GM21390 (cell line): ENCODE data around the gene PHF24.

Experiments used
- ATAC-seq: cut with Tn5 transposase; IDR thresholded peaks from one replicate; pipeline ENCODE4 v1.9.1; 2021; ENCODE audit not compliant: unreplicated experiment

Gene PHF24

GRCh38 chr9:34982361-34982760, 24.3 kb downstream of the PHF24 start:
- ATAC-seq = no peak

- ATAC-seq = peak; percentile 49
Measured at GRCh38 chr9:34983209-34983608, 25.1 kb downstream of the PHF24 start.

- no peak for ATAC-seq
Measured at GRCh38 chr9:34984049-34984448, 26.0 kb downstream of the PHF24 start.

DNA sequence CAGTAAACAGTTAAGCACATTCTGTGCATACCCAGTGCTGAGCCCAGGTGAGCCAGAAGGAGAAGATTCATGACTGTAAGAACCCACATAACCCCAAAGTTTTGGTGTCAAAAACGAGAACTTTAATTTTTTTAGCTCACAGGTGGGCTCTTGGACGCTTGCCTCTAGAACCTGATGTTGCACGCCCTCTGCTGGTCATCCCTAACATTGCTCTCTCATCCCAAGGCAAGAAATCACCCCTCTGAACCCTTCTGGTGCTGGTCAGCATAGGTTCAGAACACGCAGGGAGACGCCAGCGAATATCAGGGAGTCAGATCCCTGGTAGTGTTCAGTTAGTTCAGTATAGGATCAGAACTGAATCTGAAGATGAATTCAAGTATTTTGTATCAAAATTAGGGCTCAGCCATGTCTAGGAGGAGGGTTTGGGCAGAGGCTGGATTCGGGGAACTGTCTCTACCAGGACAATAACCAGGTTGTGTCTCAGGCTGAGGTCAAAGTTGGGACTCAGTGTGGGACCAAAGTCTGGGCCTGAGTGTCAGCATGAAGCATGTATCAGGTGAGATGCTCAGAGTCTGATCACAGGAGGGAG, 27.3 kb downstream of the PHF24 start:
- ATAC-seq = no peak

GRCh38 chr9:34986540-34987047, 28.5 kb downstream of the PHF24 start:
- ATAC-seq = no peak

- ATAC-seq = no peak
Measured at GRCh38 chr9:34987160-34987901, 29.2 kb downstream of the PHF24 start.

GRCh38 chr9:34988218-34989002, 30.3 kb downstream of the PHF24 start:
- ATAC-seq = no peak

GRCh38 chr9:34989003-34989945, 31.2 kb downstream of the PHF24 start, which contains the start of gene DNAJB5:
DNAJB5 (plus strand) TSS chr9:34989745; CDS start chr9:34990631, 886 bp downstream.
- peak; percentile 81 for ATAC-seq

DNA sequence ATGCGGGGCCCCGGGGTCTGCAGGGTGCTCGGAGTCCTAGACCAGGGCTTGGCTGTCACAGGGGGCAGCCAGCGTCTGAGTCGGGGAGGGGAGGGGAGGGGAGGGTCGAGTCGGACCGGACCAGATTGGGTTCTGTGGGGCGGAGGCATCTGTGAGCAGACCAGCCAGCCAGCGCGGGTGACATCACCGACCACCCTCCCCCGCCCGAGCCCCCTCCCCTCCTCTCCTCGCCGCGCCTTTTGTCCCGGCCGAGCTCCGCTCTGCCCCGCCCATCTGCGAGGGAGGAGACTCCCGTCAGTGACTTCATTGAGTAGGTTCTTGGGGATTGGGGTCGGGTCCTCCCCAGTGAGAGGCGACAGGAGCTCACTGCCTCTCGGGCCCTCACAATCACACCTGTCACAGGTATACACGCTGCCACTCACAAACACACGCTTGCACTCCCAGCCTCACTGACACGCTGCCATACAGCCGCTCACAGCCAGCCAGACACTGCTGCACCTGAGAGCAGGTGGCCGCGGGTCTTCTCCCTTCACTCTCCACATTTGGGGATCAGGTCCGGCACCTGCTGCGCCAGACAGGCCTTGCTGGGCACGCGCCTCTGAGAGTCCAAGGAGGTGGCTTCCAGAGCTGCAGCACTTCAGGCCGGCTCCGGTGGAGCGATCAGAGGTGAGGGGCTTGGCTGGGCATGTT, 32.0 kb downstream of the PHF24 start:
- ATAC-seq = no peak

DNA sequence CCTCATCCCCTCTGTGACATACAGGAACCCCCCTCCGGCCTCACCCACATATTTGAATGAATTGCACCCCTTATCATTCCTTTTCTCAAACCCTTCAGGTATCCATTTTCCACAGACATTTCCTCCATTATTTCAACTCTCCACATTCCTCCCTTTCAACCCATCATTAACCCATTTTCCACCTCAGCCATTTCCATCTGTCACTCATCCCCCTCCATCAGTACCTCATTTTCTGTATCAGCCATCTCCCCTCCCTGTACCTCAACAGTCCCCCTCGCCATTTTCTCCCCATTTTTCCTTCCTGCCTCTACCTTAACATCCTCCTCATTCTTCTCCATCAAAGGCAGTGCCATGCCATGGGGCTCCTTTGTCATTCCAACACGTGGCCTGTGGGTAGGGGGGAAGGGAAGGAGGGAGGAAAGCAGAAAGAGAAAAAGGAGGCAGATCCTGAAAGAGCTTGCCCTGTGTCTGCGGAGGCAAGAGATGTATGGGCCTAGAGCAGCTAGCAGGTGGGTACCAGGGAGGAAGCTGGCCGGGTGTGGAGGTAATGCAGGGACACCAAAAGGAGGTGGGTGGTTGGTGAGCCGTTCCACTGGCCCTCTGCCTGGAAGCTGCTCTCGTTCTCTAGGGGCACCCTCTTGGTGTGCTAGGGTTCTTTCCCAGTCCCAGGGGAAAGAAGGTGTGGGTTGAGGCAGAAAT, 33.0 kb downstream of the PHF24 start:
- ATAC-seq = no peak

GRCh38 chr9:34991607-34992375, 33.7 kb downstream of the PHF24 start:
- no peak for ATAC-seq

GRCh38 chr9:34992376-34992951, 34.4 kb downstream of the PHF24 start:
- ATAC-seq = no peak

DNA sequence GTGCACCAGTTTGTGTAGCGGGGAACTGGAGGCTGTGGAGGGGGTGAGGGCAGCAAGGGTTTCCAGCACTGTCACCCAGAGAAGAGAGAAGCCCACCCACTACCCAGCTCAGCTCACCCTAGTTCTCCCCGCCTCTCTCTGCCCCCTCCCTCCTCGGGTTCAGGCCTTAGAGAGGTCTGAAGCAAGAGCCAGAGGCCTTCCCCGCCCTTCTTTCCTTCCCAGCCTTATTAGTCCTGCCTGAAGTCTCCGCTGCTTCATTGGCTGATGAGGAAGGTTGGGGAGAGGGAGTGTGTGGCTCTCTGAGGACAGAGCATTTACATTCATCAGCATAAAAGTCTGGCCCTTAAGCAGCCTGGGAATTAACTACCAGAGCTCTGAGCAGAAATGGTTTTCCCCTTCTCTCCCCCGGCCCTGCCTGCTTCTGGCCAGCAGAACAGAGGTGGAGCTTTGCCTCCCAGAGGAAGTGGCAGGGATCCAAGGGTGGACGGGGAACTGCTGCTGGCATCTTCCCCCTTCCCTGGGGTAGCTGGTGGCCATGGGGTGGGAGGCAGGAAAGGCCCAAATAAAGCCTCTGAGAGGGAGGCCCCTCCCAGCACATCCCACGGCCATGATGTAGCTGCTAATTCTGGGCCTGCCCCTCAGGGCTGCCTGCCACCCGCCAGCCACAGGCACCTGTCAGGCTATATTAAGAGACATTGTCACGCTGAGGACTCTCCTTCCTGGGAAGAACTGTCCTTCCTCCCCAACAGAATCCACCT, 35.6 kb downstream of the PHF24 start:
- ATAC-seq = no peak

GRCh38 chr9:34994260-34994899, 36.3 kb downstream of the PHF24 start:
- no peak for ATAC-seq

DNA sequence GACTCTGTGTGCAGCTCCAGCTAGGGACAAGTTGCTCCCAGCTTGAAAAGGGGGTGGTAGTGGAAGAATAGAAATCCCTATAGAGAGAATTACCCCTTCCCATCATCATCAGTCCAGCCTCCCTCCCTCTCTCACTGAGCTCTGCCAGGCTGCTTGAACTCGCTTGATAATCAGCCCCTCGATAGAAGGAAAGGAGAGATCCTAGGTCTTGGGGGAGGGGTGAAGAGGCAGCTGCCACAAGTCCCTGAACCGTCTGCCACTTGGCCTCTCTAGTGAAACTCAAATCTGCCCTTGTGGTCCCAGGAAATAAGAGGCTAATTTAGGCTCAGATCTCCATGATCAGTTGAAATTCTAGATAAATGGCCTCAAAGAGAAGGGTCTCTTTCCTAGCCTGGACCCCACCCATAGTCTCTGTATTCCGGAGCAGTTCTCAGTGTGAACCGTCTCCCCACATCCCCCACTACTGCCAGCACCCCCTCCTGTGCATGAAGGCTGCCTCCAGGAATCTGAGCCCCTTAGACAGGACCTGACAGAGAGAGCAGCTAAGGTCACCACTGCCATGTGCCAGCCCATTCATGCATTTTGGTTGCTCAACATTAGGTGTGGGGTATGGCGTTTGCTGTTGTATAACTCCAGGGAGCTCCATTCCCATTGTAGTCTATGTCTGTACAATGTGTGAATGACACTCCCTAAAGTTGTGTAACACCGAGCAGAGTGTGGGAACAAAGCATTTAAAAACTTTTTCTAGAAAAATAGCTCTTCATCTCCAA, 37.0 kb downstream of the PHF24 start:
- no peak for ATAC-seq

DNA sequence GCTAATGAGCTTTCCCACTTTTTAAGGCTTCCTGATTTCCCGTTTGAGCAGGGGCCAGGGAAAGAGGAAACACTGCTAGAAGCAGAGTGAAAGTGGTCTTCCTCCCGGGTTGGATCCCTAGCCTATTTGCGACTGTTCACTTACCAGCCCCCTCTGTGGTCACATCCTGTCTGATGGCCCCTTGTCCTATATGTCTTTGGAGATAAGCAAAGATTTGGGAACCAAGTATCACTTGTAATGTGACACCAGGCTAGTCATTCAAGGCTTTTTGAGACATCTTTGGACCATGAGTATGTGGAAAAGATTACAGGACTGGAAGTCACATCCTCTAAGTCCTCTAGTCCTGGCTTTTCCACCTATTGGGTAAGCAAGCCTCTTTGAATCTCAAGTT, 37.6 kb downstream of the PHF24 start:
- no peak for ATAC-seq
